Epithelial cell of esophagus (primary cell): Measurements from ENCODE around the gene PAOX.

Experiments used
- DNase-seq: peaks from one replicate; pipeline ENCODE4 v3.0.0; 2010; ENCODE audit warnings: low read depth
- H3K4me3 ChIP-seq: 2 replicates; pipeline ENCODE4 v1.5.1; 2011; ENCODE audit warnings: mild to moderate bottlenecking, low read length, control low read depth
- CTCF ChIP-seq: IDR thresholded peaks from 2 replicates; pipeline ENCODE4 v1.5.1; 2011; ENCODE audit warnings: low read depth, mild to moderate bottlenecking, low read length, control low read depth, inconsistent platforms; ENCODE audit not compliant: insufficient read depth; ENCODE audit errors: missing control alignments

Gene PAOX

GRCh38 chr10:133336118-133336576, 42.9 kb upstream of the PAOX start:
- no peak overlapping the region for H3K4me3 ChIP-seq
- no peak for DNase-seq
- no peak for TF ChIP-seq CTCF

- TF ChIP-seq CTCF, result no peak
- H3K4me3 ChIP-seq, result no peak within 1 kb of the TSS
- DNase-seq, result no peak
These were observed 42.3 kb upstream of the PAOX start, which contains the start of gene CALY for GRCh38 chr10:133336577-133337369. CALY (minus strand) TSS chr10:133336896; CDS start chr10:133328989, 7,907 bp downstream.

- H3K4me3 ChIP-seq, result no peak overlapping the region
- DNase-seq, result no peak
- TF ChIP-seq CTCF, result no peak
These were observed 41.7 kb upstream of the PAOX start for GRCh38 chr10:133337370-133337725.

- TF ChIP-seq CTCF, result no peak
- H3K4me3 ChIP-seq, result no peak overlapping the region
- no peak for DNase-seq
These were observed 40.7 kb upstream of the PAOX start for GRCh38 chr10:133338080-133339071.

- no peak for DNase-seq
- H3K4me3 ChIP-seq, result no peak overlapping the region
- no peak for TF ChIP-seq CTCF
These were observed 39.2 kb upstream of the PAOX start for GRCh38 chr10:133339708-133340380.

- no peak for DNase-seq
- TF ChIP-seq CTCF, result no peak
- no peak overlapping the region for H3K4me3 ChIP-seq
These were observed 37.1 kb upstream of the PAOX start for GRCh38 chr10:133341983-133342382.
